Testis (tissue), 2 donors: ENCODE data around the gene ZNF618.

Experiments used
- CTCF ChIP-seq, 3 experiments: fragments of 450-650 bp in 2 of 3; fragments of 200-600 bp in 1 of 3; sonication (generic) in 1 of 3; IDR thresholded peaks; one replicate each; pipeline ENCODE4 v1.5.1; 2016 to 2019; ENCODE audit warnings: antibody characterized with exemption in 3 of 3, mild to moderate bottlenecking in 2 of 3, moderate library complexity in 1 of 3
- POLR2A ChIP-seq: fragments of 450-650 bp; IDR thresholded peaks from one replicate; pipeline ENCODE4 v1.6.1; 2017; ENCODE audit warnings: antibody characterized with exemption, mild to moderate bottlenecking, moderate library complexity

- no peak for TF ChIP-seq CTCF (IDR thresholded peaks at IDR 0.05)
- TF ChIP-seq POLR2A: no peak
These were observed 154.3 kb downstream of the ZNF618 start for GRCh38 chr9:114030364-114030763.
